Medulla oblongata (tissue), 1 donor: ENCODE data around the gene PCMTD2.
"Not testable (repeated sequence)": the region's sequence is repeated elsewhere in the genome, so short reads cannot be mapped to it uniquely, and the experiment has no call there.

Experiments
- DNase-seq: peaks from one replicate; pipeline ENCODE4 v3.0.0-alpha.2; 2015; ENCODE audit errors: extremely low spot score

The PCMTD2 gene

DNA sequence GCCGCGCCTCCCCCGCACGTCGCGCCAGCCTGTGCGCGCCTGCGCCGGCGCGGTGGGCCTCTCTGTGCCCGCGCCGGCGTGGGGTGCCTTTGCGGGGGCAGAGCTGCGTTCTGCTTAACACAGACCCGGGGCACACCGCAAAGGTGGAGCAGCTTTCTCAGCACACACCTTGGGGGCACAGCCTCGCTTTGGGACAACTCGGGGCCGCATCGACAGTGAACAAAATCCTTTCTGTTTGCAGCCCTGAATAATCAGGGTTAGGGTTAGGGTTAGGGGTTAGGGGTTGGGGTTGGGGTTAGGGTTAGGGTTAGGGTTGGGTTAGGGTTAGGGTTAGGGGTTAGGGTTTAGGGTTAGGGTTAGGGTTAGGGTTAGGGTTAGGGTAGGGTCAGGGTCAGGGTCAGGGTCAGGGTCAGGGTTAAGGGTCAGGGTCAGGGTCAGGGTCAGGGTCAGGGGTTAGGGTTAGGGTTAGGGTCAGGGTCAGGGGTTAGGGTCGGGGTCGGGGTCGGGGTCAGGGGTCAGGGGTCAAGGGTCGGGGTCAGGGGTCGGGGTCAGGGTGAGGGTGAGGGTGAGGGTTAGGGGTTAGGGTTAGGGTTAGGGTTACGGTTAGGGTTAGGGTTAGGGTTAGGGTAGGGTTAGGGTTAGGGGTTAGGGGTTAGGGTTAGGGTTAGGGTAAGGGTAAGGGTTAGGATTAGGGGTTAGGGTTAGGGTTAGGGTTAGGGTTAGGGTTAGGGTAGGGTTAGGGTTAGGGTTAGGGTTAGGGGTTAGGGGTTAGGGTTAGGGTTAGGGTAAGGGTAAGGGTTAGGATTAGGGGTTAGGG lies 31.1 kb downstream of the PCMTD2 start:
- not testable (repeated sequence) for DNase-seq

DNA sequence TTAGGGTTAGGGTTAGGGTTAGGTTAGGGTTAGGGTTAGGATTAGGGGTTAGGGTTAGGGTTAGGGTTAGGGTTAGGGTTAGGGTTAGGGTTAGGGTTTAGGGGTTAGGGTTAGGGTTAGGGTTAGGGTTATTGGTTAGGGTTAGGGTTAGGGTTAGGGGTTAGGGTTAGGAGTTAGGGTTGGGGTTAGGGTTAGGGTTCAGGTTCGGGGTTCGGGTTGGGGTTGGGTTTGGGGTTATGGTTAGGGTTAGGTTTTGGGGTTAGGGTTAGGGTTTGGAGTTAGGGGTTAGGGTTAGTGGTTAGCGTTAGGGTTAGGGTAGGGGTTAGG lies 31.7 kb downstream of the PCMTD2 start:
- not testable (repeated sequence) for DNase-seq

DNA sequence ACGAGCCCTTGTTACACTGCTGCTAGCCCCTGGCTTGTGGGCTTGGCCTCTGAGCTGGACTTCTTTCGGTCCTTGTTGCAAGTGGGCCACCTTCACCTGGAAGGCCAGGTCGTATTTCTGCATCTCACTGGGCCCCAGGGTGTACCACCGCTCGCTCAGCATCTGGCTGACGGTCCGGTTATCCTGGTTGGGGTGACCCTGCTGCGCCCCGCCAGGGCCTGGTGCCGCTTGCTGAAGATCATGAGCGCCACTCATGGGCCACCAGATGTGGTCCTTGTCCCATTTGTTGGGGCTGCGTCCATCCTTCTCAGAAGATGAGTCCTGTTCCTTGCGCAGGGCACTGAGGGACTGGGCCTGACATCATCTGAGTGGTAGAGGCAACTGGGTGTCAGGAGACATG lies 36.6 kb downstream of the PCMTD2 start:
- DNase-seq: not testable (repeated sequence)

DNA sequence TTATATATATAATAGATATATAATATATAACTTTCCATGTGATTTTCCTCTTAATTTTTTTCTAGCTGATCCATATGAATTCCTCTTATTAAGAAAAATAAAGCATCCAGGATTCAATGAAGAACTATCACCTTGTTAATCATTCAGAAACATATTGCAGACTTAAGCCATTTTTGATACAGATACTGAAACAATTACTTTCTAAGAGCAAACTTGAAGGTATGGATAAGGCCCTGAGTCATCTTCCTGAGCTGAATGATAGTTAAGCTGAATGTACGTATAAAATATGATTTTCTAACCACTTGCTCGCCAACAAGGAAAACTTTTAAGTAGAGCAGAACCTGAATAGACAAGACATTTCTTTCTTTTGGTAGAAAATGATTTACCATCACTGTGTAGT lies 47.5 kb downstream of the PCMTD2 start:
- DNase-seq: not testable (repeated sequence)

DNA sequence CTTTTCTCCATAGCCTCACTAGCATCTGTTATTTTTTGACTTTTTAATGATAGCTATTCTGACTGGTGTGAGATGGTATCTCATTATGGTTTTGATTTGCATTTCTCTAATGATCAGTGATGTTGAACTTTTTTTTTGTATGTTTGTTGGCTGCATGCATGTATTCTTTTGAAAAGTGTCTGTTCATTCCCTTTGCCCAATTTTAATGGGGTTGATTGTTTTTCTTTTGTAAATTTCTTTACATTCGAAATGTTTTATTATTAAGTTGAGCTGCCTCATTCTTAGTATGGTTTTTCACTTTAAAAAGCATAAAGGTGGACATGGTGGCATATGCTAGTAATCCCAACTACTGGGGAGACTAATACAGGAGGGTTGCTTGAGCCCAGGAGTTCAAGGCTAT lies 58.2 kb downstream of the PCMTD2 start:
- DNase-seq: not testable (repeated sequence)

DNA sequence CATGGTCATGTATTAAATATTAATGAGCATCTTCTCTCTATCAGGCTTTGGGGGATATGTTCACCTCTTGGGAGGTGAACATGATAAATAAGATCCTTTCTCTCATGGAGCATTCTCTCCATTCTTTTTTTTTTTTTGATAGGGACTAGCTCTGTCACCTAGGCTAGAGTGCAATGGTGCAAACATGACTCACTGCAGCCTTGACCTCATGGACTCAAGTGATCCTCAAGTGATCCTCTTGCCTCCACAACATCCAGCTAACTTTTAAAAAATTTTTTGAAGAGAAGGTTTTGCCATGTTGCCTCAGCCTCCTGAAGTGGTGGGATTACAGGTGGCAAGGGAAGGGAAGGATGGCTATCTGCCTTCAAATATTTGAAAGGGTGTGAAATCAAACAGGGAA lies 59.8 kb downstream of the PCMTD2 start:
- DNase-seq: not testable (repeated sequence)

DNA sequence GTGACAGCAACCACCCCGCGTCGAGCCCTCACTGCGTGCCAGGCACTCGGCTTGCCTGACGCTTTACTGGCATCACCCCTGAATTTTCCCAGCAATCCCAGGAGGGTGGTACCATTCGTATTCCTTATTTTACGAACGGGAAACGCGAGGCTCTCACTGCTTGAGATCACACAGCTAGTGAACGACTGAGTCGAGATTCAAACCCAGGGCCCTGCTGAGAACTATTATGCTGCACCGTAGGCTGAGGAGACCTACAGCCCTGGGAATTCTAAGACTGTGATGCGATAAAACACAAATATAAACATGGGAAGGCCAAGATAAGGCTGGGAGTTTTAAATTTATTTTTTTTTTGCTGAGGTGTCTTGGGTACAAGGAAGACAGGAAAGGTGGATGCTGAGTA lies 60.3 kb downstream of the PCMTD2 start:
- DNase-seq: not testable (repeated sequence)

DNA sequence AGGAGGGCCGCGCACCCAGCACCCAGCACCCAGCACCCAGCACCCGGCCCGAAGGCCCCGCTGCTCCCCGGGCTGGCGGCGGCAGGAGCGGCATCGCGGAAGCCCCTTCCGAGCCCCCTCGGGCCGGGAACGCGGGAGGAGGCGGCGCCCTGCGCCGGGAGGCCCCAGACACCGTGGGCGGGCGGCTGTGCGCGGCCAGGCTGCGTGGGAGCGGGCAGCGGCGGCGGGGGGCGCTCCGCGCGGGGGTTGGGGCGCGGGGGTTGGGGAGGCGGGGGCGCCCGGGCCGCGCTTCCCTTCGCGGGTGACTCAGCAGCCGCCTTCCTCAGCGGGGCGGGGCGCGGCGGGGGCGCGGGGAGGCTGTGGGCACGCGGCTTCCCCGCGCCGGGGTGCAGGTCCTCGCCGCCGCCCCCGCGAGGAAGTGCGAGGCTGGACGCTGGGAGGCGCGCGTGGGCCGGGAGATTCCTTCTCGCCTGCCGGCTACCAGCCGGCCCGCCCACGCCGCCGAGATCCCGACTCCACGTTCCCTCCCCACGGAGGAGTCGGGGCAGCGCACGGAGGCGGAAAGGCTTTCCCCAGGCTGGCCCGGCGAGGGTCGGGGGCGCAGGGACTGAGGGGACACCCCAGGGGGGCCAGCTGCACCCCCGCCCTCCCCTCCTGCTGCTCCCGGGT lies 61.0 kb downstream of the PCMTD2 start:
- DNase-seq: peak; percentile 23

DNA sequence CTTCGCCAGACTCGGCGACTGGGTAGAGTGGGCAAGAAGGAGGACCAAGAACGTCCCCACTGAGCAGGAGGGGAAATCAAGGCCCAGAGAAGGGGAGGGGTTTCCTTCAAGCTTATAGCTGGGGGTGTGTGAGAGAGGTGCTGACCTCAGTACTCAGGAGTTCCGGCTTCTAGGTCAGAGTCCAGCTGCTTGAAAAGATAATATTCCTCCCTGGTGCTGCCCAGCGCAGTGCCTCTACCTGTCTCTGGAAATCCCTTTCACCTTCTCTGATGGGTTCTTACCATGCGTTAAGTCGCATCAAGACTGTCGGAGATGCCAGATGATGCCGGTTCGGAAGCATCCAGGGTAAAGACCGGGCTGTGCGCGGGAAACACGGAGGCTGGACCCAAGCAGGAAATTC lies 61.8 kb downstream of the PCMTD2 start:
- not testable (repeated sequence) for DNase-seq

DNA sequence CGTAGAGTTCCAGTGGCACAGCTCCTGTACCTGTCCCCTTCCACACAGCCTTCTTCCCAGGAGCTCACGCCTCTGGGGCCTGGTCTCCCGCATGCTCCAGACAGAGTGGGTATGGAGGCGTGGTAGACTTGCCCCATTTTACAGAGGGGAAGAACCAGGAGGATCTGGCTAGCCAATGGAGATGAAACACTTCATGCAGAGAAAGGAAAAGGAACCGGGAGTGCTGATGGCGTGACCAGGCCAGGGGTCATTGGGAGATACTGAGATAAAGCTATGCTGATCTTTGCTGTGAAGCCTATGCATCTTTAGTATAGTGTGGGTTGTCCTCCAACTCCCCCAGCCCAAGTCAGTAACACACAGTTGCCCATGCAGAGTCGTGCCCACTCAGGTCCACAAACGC lies 62.5 kb downstream of the PCMTD2 start:
- not testable (repeated sequence) for DNase-seq

DNA sequence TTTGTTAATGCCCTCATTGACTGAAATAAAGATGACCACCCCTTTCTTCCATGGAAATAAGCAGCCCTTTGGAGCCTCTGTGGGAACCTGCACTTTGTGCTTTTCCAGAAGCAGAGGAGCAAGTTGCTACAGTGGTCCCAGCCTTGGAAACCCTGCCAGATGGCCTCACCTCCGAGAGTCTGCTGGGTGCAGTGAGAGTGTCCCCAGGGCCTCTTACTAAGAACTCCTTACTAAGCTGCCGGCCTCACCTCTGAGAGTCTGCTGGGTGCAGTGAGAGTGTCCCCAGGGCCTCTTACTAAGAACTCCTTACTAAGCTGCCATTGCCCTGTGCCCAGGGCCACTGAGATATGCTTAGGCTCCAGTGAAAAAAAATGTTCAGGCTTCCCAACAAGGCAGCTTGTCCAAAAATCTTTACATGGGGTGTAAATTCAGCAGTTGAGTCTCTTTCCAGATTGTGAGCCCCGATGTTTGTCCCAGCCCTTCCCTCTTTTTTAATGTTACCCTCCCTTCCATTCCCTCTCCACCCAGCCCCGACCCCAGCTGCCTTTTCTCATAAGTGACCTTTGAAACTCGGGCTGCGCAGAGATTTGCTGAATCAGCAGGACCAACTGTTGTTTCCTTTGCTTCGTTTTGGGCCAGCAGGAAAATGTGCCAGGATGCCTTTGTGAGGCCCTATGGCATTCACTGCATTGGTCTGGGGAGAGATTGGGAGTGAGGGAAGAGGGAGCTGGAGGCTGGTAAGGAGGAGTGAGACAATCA lies 66.7 kb downstream of the PCMTD2 start:
- not testable (repeated sequence) for DNase-seq
